ENCODE data around the gene EHBP1L1.

DNA sequence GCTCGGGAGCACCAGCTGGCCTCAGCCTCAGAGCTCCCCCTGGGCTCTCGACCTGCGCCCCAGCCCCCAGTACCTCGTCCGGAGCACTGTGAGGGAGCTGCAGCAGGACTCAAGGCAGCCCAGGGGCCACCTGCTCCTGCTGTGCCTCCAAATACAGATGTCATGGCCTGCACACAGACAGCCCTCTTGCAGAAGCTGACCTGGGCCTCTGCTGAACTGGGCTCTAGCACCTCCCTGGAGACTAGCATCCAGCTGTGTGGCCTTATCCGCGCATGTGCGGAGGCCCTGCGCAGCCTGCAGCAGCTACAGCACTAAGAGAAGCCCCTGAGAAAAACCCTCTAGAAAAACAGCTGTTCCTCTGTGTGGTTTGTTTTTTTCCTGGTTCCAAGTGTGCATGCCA lies 4.4 kb upstream of the EHBP1L1 start:
- TF ChIP-seq, protein P1, sequence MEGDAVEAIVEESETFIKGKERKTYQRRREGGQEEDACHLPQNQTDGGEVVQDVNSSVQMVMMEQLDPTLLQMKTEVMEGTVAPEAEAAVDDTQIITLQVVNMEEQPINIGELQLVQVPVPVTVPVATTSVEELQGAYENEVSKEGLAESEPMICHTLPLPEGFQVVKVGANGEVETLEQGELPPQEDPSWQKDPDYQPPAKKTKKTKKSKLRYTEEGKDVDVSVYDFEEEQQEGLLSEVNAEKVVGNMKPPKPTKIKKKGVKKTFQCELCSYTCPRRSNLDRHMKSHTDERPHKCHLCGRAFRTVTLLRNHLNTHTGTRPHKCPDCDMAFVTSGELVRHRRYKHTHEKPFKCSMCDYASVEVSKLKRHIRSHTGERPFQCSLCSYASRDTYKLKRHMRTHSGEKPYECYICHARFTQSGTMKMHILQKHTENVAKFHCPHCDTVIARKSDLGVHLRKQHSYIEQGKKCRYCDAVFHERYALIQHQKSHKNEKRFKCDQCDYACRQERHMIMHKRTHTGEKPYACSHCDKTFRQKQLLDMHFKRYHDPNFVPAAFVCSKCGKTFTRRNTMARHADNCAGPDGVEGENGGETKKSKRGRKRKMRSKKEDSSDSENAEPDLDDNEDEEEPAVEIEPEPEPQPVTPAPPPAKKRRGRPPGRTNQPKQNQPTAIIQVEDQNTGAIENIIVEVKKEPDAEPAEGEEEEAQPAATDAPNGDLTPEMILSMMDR (IDR thresholded peaks at IDR 0.05): no peak
- no peak for TF ChIP-seq POLR2A (IDR thresholded peaks at IDR 0.05)
